ENCODE results near the gene ECE1. TPM values are rescaled to one million over a fixed set of nuclear protein-coding genes. Genes with fewer than 3 reads are reported as not detected.
A peak's percentile ranks its signal among the peaks of the same experiment; 100 is the strongest.

Gene ECE1
- total and polyA plus RNA-seq, 9 of the 15 experiments (the other 6 are each of a cell fraction or from before 2014, with no cell fraction given), result 0.56 to 34.8 (median 11.0) TPM

DNA sequence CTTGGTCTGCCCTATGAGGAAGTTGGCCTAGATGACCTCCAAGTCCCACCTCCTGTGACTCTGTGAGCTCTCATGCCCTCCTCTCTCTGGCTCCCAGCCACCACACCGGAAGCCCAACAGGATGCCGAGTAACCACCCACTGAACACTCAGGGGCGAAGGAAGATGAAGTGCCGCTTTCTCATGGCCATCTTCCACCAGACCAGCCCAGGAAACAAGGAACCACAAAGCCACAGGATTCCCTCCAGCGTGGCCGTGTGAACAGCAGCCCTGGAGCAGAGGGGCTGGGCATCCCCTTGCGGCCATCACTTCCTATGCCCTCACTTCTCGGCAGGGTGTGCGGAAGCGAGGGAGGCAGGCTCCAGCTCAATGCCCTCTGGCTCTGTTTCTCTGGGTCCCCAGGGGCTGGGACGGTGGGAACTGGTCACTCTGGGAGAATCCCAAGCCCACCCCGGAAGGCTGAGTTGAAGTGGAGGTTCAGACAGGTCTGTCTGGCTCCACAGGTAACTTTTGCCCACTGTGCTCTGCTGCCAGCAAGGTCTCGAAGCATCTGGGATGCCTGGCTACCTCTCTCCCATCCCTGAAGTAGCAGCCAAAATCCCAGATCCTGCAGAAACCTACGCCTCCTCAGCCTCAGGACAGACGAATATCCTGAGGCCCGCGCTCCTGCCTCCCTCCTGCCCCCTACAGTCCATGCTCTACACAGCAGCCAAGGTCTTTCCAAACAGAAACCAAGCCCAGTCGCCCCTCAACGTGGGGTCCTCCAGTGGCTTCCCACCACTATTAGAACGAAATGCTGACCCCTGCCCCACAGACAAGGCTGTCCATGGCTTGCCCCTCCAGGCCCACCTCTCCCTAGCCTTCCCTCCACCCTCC, 44.2 kb upstream of the ECE1 start:
- FAIRE-seq (peak; percentile 72), DNase-seq (ENCODE audit: extremely low read depth in 1 of 4, low spot score in 3 of 4) (peak; percentile 62 to 72 (median 64)), ATAC-seq (peak; percentile 90)
- in situ Hi-C loops (cut with MboI), result no loop called here
- 40% methylated on average over 19 of the region's 20 CpGs for WGBS (ENCODE audit: insufficient coverage, low coverage, missing lambda C conversion rate)
- Histone ChIP-seq H3K9me1 (ENCODE audit: control insufficient read depth, insufficient read depth, low read length) (no peaks in the 10 kb centered on the region), H3K4me3 (no peak overlapping the region), H3K36me3 (ENCODE audit: control insufficient read depth, insufficient read depth, low read length) (no peaks in the 10 kb centered on the region), H3K9me3 (replicated peaks; ENCODE audit: control insufficient read depth, insufficient read depth, low read depth, low read length) (no peaks in the 10 kb centered on the region), H2AFZ (ENCODE audit: low read depth, low read length) (peak overlapping the region; percentile 11; the same call in 1 of the 2 replicates), H3K4me2 (ENCODE audit: insufficient read depth, low read length) (peak overlapping the region; percentile 57; the same call in 1 of the 2 replicates), H3K79me2 (ENCODE audit: control insufficient read depth, insufficient read depth, low read length) (peaks cover 4% of the 10 kb centered on the region; the same call in 2 of the 3 replicates), H4K20me1 (replicated peaks; ENCODE audit: control insufficient read depth, insufficient read depth, low read length) (peaks cover 43% of the 10 kb centered on the region), H3K27me3 (ENCODE audit: control insufficient read depth in 2 of 2, insufficient read depth in 2 of 2, low read length in 2 of 2) (no peaks in the 10 kb centered on the region; a peak in 1 of 5 replicates), H3K4me1 (replicated peaks in 1 of 2; ENCODE audit: control insufficient read depth in 2 of 2, insufficient read depth in 2 of 2, low read length in 2 of 2) (peaks cover 27 to 32% of the 10 kb centered on the region in 2 experiments), H3K9ac (ENCODE audit: insufficient read depth in 1 of 2, low read depth in 2 of 2, low read length in 2 of 2) (peak overlapping the region in 1 of 2 experiments; percentile 87; a peak in 2 of 4 replicates), H3K27ac (ENCODE audit: extremely low read depth, low read depth, low read length) (no peak overlapping the region)
- intact Hi-C loops (cut with micrococcal nuclease), result loop anchor here (1.0 kb wide), 2 partner anchors 39 to 79 kb away; no protein-coding TSS in a partner anchor
- no TSS peak for BruUV-seq (replicated peaks)
- POLR2A ChIA-PET, result interaction anchor here (0.6 to 1.0 kb wide), 6 partner anchors 9 to 690 kb away, joined by 3 to 6 read pairs (median 3); no protein-coding TSS in a partner anchor
- CTCF ChIA-PET (ENCODE audit: low intra/inter-chr PET ratio), result interaction anchor here (0.8 to 3.3 kb wide), 2 partner anchors 33 to 79 kb away, joined by 4 to 15 read pairs; no protein-coding TSS in a partner anchor
- TF ChIP-seq RCOR1 (IDR thresholded peaks at IDR 0.05; ENCODE audit: borderline replicate concordance in 1 of 2, low read depth in 2 of 2, low read length in 2 of 2), result peak in 1 of 2 experiments; percentile 41; a peak in 1 of 4 replicates
- TF ChIP-seq, protein P1, sequence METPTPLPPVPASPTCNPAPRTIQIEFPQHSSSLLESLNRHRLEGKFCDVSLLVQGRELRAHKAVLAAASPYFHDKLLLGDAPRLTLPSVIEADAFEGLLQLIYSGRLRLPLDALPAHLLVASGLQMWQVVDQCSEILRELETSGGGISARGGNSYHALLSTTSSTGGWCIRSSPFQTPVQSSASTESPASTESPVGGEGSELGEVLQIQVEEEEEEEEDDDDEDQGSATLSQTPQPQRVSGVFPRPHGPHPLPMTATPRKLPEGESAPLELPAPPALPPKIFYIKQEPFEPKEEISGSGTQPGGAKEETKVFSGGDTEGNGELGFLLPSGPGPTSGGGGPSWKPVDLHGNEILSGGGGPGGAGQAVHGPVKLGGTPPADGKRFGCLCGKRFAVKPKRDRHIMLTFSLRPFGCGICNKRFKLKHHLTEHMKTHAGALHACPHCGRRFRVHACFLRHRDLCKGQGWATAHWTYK (CRISPR knock-in tag; IDR thresholded peaks at IDR 0.05), result peak; percentile 78; the same call in 1 of the 2 replicates
- peak; percentile 52 for TF ChIP-seq NFIC (IDR thresholded peaks at IDR 0.05)
- no peak for TF ChIP-seq SIN3A (IDR thresholded peaks at IDR 0.05; ENCODE audit: borderline replicate concordance in 2 of 2, control insufficient read depth in 1 of 2, low read depth in 2 of 2, low read length in 2 of 2)
- peak; percentile 61; the same call in 1 of the 2 replicates for TF ChIP-seq ARID2 (IDR thresholded peaks at IDR 0.05)
- TF ChIP-seq NR2C2 (CRISPR knock-in tag; IDR thresholded peaks at IDR 0.05), result no peak
- TF ChIP-seq NR2C2 (tag; IDR thresholded peaks at IDR 0.05), result peak; percentile 53; the same call in 1 of the 2 replicates
- peak; percentile 48; the same call in 1 of the 2 replicates for TF ChIP-seq CTBP1 (IDR thresholded peaks at IDR 0.05; ENCODE audit: borderline replicate concordance)
- TF ChIP-seq PHF21A (IDR thresholded peaks at IDR 0.05; ENCODE audit: borderline replicate concordance, low read depth), result no peak
- peak in 1 of 2 experiments; percentile 13; a peak in 1 of 4 replicates for TF ChIP-seq TEAD1 (CRISPR knock-in tag; IDR thresholded peaks at IDR 0.05)
- peak; percentile 36; the same call in 1 of the 2 replicates for TF ChIP-seq KLF1 (tag; IDR thresholded peaks at IDR 0.05)
- peak; percentile 34; the same call in 1 of the 2 replicates for TF ChIP-seq CREM (IDR thresholded peaks at IDR 0.05; ENCODE audit: low read depth)
- peak; percentile 79; the same call in 1 of the 2 replicates for TF ChIP-seq RB1 (IDR thresholded peaks at IDR 0.05; ENCODE audit: low read depth)
- TF ChIP-seq GABPB1 (CRISPR knock-in tag; IDR thresholded peaks at IDR 0.05), result 0 out of 2 replicates have a peak, but pooled peaks have one; percentile 39
- no peak for TF ChIP-seq SRSF7 (optimal IDR thresholded peaks at IDR 0.05; ENCODE audit: low read depth, low read length)
- TF ChIP-seq, protein P2, sequence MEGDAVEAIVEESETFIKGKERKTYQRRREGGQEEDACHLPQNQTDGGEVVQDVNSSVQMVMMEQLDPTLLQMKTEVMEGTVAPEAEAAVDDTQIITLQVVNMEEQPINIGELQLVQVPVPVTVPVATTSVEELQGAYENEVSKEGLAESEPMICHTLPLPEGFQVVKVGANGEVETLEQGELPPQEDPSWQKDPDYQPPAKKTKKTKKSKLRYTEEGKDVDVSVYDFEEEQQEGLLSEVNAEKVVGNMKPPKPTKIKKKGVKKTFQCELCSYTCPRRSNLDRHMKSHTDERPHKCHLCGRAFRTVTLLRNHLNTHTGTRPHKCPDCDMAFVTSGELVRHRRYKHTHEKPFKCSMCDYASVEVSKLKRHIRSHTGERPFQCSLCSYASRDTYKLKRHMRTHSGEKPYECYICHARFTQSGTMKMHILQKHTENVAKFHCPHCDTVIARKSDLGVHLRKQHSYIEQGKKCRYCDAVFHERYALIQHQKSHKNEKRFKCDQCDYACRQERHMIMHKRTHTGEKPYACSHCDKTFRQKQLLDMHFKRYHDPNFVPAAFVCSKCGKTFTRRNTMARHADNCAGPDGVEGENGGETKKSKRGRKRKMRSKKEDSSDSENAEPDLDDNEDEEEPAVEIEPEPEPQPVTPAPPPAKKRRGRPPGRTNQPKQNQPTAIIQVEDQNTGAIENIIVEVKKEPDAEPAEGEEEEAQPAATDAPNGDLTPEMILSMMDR (IDR thresholded peaks at IDR 0.05 in 2 of 3, conservative IDR thresholded peaks at IDR 0.05 in 1 of 3; ENCODE audit: insufficient read depth in 2 of 3, low read depth in 1 of 3, low read length in 3 of 3), result peak; percentile 85 to 93 (median 91)
- 0 out of 2 replicates have a peak, but pooled peaks have one; percentile 25 for TF ChIP-seq KLF16 (IDR thresholded peaks at IDR 0.05)
- TF ChIP-seq ZNF3 (CRISPR knock-in tag; IDR thresholded peaks at IDR 0.05), result no peak
